Superior temporal gyrus (tissue), 1 donor: ENCODE measurements around the gene C1orf198.
A peak's percentile ranks its signal among the peaks of the same experiment; 100 is the strongest.
"Not testable (repeated sequence)": the region's sequence is repeated elsewhere in the genome, so short reads cannot be mapped to it uniquely, and the experiment has no call there.

Experiments
- DNase-seq: peaks from one replicate; pipeline ENCODE4 v3.0.0-alpha.2; 2016; ENCODE audit errors: extremely low spot score

Gene C1orf198

GRCh38 chr1:230861489-230861888 lies 6.8 kb downstream of the C1orf198 start:
- no peak for DNase-seq

GRCh38 chr1:230860617-230861384 lies 7.5 kb downstream of the C1orf198 start:
- DNase-seq = no peak

DNA sequence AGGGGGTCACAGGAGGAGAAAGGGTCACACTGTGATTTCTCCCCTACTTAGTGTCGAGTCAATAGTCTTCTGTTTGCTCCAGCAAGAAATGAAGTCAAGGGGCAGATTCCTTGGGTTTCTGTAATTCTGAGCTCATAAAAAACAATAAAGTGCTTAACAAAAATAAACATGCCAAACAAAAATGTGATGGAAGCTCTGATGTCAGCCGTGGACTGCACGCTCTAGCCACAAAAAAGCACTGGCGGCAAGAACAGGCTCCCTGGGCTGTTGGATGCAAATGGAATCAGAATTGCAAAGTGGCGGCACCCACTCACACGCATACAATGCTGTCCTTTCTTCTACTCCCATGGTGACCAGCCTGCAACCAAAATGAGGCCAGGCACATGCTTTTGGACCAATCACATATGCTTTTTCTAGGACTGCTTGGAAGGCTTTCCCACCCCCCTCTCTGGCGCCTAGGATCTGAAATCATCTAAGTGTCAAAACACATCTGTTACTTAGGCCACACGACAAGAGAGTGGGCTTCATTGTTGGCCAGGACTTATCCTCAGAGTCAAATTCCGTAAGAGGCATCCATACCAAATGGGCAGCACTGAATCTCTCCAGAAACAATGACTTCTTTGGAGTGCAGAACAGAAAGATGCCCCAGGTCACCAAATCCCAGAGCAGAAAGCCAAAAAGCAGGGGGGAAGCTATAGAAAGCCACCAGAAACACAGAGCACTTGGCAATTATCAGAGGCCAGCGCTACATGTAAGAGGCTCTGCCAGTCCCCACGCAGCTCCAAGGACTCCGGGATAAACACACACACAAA lies 9.2 kb downstream of the C1orf198 start:
- DNase-seq = peak; percentile 97

- no peak for DNase-seq
These were observed 10.0 kb downstream of the C1orf198 start for GRCh38 chr1:230858236-230858820.

GRCh38 chr1:230857822-230858221 lies 10.5 kb downstream of the C1orf198 start:
- DNase-seq = peak; percentile 43

GRCh38 chr1:230857077-230857476 lies 11.2 kb downstream of the C1orf198 start:
- peak; percentile 84 for DNase-seq

DNA sequence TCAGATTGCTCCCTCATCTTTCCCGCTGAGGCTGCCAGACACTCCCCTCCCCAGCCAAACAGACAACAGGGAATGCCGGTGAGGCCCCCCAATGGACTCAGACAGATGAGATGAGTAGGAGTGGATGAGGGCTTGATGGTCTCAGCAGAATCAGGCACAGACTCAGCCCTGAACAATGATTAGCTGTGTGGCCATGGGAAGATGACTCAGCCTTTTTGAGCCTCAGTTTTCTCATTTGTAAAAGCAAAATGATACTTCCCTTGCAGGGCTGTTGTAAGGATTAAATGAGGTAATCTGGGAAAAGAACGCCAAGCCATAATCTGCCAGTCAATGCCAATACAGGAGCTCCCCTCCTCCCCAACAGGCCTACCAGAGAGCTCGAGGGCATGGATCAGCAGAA lies 12.4 kb downstream of the C1orf198 start:
- DNase-seq = peak; percentile 77

DNA sequence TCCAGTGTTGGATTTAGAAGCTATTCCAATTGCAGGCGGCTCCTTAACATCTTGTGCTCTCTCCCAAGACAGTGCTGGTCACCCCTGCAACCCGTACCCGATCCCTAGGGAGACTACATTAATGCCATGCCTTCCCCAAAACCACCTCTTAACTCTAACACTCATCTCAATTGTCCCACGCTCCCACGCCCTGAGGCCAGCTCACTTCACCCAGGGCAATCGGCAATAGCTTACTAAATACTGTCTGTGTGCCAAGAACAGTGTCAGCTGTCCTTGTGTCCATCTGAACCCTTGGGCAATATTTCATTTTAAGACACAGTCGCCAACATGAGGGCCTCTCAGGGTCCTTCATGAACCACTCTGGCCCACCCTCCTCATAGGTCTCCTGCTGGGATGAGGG lies 13.9 kb downstream of the C1orf198 start:
- DNase-seq = no peak

GRCh38 chr1:230853731-230854130 lies 14.6 kb downstream of the C1orf198 start:
- DNase-seq = no peak

DNA sequence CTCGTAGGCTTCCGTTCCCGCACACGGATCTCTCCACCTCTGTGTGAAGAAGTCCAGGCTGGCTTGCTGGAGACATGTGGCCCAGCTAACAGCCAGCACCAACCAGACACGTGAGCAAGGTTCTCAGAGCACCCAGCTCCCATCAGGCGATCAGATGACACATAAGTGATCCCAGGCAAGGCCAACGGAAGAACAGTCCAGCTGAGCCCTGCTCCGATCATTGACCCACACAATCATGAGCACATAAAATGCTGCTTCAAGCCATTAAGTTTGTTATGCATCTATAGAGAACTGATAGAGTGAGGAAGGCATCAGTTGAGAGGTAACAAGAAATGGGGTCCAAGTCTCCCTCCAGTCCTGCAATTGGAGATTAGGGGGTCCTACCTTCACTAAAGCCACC lies 15.4 kb downstream of the C1orf198 start:
- DNase-seq = no peak

GRCh38 chr1:230851291-230851691 lies 17.0 kb downstream of the C1orf198 start:
- DNase-seq = no peak

GRCh38 chr1:230850547-230850946 lies 17.8 kb downstream of the C1orf198 start:
- no peak for DNase-seq

GRCh38 chr1:230849451-230850224 lies 18.7 kb downstream of the C1orf198 start:
- peak; percentile 73 for DNase-seq

GRCh38 chr1:230848235-230848634 lies 20.1 kb downstream of the C1orf198 start:
- no peak for DNase-seq

GRCh38 chr1:230845184-230845583 lies 23.1 kb downstream of the C1orf198 start:
- not testable (repeated sequence) for DNase-seq

- no peak for DNase-seq
These were observed 23.8 kb downstream of the C1orf198 start for GRCh38 chr1:230844561-230844960.

- no peak for DNase-seq
These were observed 24.6 kb downstream of the C1orf198 start for GRCh38 chr1:230843503-230844309.

GRCh38 chr1:230842801-230843200 lies 25.5 kb downstream of the C1orf198 start:
- no peak for DNase-seq

- peak; percentile 80 for DNase-seq
These were observed 29.1 kb downstream of the C1orf198 start for GRCh38 chr1:230839173-230839572.

DNA sequence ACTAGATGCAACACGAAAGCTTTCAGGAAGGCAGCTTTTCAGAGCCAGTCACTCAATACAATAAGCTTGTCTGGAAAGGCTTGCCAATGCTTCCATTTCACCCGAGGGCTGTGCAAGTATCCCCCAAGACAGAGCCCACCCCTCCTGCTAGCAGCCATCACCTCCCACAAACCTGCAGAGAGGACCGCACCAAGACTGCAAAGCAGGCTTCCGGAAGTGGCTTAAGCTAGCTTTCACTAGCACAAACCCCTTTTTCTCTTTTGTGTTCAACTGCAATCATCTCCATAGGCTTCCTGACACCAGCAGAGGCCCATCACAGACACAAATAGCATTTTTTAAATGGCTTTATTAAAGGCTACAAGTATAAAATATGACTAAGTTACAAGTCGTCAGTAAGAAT lies 31.5 kb downstream of the C1orf198 start:
- DNase-seq = no peak

DNA sequence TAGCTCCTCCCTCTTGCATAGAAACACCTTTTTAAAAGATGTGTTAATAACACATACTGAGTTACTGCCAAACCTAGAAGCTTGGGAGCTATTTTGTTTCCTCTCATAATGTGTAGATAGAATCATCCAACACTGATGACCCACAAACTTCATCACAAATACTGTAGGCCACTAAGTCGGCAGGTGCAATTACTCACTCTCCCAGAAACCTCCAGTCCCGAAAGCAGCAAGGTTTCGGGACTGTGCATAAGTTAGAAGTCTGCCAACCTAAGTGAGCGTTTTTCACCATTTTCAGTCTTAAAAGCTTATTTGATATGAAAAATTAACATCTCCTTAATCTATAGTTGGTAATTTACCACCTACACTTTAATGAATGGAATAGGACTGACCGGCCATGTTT lies 32.0 kb downstream of the C1orf198 start:
- no peak for DNase-seq
